ENCODE results near the gene NNAT.

NNAT gene

GRCh38 chr20:37502654-37503053 is 18.4 kb upstream of the NNAT start:
- DNase-seq (ENCODE audit: extremely low read depth, low read depth) = no peak
- no peak for TF ChIP-seq CTCF (IDR thresholded peaks at IDR 0.05; ENCODE audit: low read depth, low read length)

GRCh38 chr20:37503256-37503927 is 17.7 kb upstream of the NNAT start:
- DNase-seq (ENCODE audit: extremely low read depth, low read depth) = no peak
- TF ChIP-seq CTCF (IDR thresholded peaks at IDR 0.05; ENCODE audit: low read depth, low read length) = no peak

- no peak for DNase-seq (ENCODE audit: extremely low read depth, low read depth)
- no peak for TF ChIP-seq CTCF (IDR thresholded peaks at IDR 0.05; ENCODE audit: low read depth, low read length)
These were observed 16.5 kb upstream of the NNAT start for GRCh38 chr20:37504404-37505096.

GRCh38 chr20:37505263-37506151 is 15.5 kb upstream of the NNAT start:
- TF ChIP-seq CTCF (IDR thresholded peaks at IDR 0.05; ENCODE audit: low read depth, low read length) = no peak

GRCh38 chr20:37506152-37506725 is 14.8 kb upstream of the NNAT start:
- TF ChIP-seq CTCF (IDR thresholded peaks at IDR 0.05; ENCODE audit: low read depth, low read length) = no peak
- no peak for DNase-seq (ENCODE audit: extremely low read depth, low read depth)

More at GRCh38 chr20:37505263-37506151, 15.5 kb upstream of the NNAT start:
- no peak for DNase-seq (ENCODE audit: extremely low read depth, low read depth)

- DNase-seq (ENCODE audit: extremely low read depth, low read depth) = no peak
- no peak for TF ChIP-seq CTCF (IDR thresholded peaks at IDR 0.05; ENCODE audit: low read depth, low read length)
These were observed 10.8 kb upstream of the NNAT start for GRCh38 chr20:37510226-37510625.
